GM19239 (cell line): ENCODE results near the gene TAS2R9.

Source experiments
- DNase-seq: peaks from one replicate; pipeline ENCODE4 v3.0.0; 2011; ENCODE audit warnings: low spot score; ENCODE audit not compliant: insufficient read length
- FAIRE-seq: peaks from 2 replicates; lab custom pipeline; 2011; peaks lifted over from hg19 to GRCh38; lab: Jason Lieb, UNC

The TAS2R9 gene

DNA sequence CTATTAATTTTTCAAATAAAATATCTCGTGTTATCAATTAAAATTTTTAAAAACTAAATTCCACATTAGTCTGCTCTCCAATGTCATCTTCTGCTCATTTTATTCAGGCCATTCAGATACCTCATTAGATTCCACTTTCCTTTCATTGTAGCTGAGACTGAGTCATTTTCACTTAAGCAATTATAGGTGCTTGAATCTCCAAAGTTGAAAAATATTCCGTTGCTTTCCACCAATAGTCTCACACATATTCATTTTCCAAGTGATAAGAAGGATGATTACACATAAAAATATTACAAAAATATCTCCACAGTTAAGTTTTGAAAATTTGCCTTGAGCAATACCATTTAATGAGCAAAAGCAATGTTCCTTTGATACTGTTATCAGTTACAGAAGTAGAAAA is 50.3 kb downstream of the TAS2R9 start:
- DNase-seq (no peak), FAIRE-seq (no peak)
